DMS 273 (cell line): ENCODE data around the gene KIF4A.

Experiments used
- DNase-seq: peaks from one replicate; lab custom pipeline; 2025; ENCODE audit not compliant: unreplicated experiment; lab: John Stamatoyannopoulos, UW

Gene KIF4A

GRCh38 chrX:70468709-70469108 is 178.8 kb downstream of the KIF4A start:
- no peak for DNase-seq
